Endothelial cell of umbilical vein (primary cell): Measurements from ENCODE around the gene GRID2.
"Not testable (repeated sequence)": the region's sequence is repeated elsewhere in the genome, so short reads cannot be mapped to it uniquely, and the experiment has no call there.

Experiments used
- POLR2A ChIP-seq: IDR thresholded peaks from 2 replicates; pipeline ENCODE4 v1.6.1; 2012; ENCODE audit warnings: low read depth, mild to moderate bottlenecking, control low read depth, low read length
- POLR2AphosphoS5 ChIP-seq: IDR thresholded peaks from 2 replicates; pipeline ENCODE4 v1.6.1; 2012; ENCODE audit warnings: low read depth, mild to moderate bottlenecking, control low read depth, low read length, moderate library complexity; ENCODE audit not compliant: insufficient read depth
- TF ChIP-seq, protein P1 (sequence below), 2 donors: IDR thresholded peaks; 1 replicate in 1 of 2; 2 replicates in 1 of 2; pipeline ENCODE4 v1.5.1; 2011; ENCODE audit warnings: low read length in 2 of 2, mild to moderate bottlenecking in 2 of 2, moderate library complexity in 2 of 2, control low read depth in 1 of 2, inconsistent platforms in 1 of 2, low read depth in 1 of 2; ENCODE audit not compliant: insufficient read depth in 1 of 2; ENCODE audit errors: extremely low read depth in 1 of 2
- TF ChIP-seq, protein P2 (sequence below): IDR thresholded peaks from 2 replicates; pipeline ENCODE4 v1.6.1; 2011; ENCODE audit not compliant: insufficient read depth, insufficient read length

DNA sequence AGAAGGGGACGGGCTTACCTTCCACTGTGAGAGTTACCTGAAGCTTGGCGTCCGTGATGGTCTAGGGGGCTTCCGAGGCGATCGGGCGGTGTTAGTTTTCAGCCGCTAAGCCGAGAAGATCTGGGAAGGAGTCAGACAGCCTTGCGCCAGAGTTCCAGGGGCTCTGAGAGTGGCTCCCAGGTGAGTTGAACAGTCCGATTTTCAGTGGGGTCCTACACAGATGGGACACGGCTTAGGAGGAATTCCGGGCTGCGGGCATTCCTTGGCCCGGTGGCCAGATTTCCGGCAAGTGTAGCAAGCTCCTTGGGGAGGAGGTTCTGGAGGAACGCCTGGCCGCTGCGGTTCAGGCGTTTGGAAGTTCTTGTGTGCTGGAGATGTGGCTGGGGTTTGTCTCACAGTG lies 138.4 kb downstream of the GRID2 start:
- TF ChIP-seq, protein P1, sequence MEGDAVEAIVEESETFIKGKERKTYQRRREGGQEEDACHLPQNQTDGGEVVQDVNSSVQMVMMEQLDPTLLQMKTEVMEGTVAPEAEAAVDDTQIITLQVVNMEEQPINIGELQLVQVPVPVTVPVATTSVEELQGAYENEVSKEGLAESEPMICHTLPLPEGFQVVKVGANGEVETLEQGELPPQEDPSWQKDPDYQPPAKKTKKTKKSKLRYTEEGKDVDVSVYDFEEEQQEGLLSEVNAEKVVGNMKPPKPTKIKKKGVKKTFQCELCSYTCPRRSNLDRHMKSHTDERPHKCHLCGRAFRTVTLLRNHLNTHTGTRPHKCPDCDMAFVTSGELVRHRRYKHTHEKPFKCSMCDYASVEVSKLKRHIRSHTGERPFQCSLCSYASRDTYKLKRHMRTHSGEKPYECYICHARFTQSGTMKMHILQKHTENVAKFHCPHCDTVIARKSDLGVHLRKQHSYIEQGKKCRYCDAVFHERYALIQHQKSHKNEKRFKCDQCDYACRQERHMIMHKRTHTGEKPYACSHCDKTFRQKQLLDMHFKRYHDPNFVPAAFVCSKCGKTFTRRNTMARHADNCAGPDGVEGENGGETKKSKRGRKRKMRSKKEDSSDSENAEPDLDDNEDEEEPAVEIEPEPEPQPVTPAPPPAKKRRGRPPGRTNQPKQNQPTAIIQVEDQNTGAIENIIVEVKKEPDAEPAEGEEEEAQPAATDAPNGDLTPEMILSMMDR (IDR thresholded peaks at IDR 0.05; ENCODE audit: extremely low read depth in 1 of 2, insufficient read depth in 1 of 2, low read depth in 1 of 2, low read length in 2 of 2) = not testable (repeated sequence)
- TF ChIP-seq POLR2A, POLR2AphosphoS5: not testable (repeated sequence)
- TF ChIP-seq, protein P2, sequence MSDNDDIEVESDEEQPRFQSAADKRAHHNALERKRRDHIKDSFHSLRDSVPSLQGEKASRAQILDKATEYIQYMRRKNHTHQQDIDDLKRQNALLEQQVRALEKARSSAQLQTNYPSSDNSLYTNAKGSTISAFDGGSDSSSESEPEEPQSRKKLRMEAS = not testable (repeated sequence)
